Measurements from ENCODE around the gene TBC1D16. TPM values are rescaled to one million over a fixed set of nuclear protein-coding genes. Genes with fewer than 3 reads are reported as not detected.

TBC1D16 gene
- total RNA-seq, 1 donor from 2014 or later: 197 TPM

GRCh38 chr17:79944251-79944812 is 91.3 kb downstream of the TBC1D16 start:
- H3K4me3 Mint-ChIP-seq (ENCODE audit: unreplicated experiment): no peak overlapping the region
- DNase-seq: peak; percentile 16
- H3K4me1 Mint-ChIP-seq (ENCODE audit: low read depth, unreplicated experiment): peaks cover 9% of the 10 kb centered on the region
- peaks cover 7% of the 10 kb centered on the region for H3K9me3 Mint-ChIP-seq (ENCODE audit: unreplicated experiment)
- H3K27ac Mint-ChIP-seq (ENCODE audit: unreplicated experiment): peak overlapping the region; percentile 55
- TF ChIP-seq CTCF (IDR thresholded peaks at IDR 0.05; ENCODE audit: partially characterized antibody, unreplicated experiment): no peak
- H3K27me3 Mint-ChIP-seq (ENCODE audit: unreplicated experiment): peaks cover 19% of the 10 kb centered on the region
- H3K36me3 Mint-ChIP-seq (ENCODE audit: unreplicated experiment): peaks cover 5% of the 10 kb centered on the region

GRCh38 chr17:79943347-79944241 is 92.1 kb downstream of the TBC1D16 start:
- Mint-ChIP-seq H3K4me3 (ENCODE audit: unreplicated experiment) (peak overlapping the region; percentile 42), H3K4me1 (ENCODE audit: low read depth, unreplicated experiment) (peaks cover 9% of the 10 kb centered on the region), H3K27me3 (ENCODE audit: unreplicated experiment) (peaks cover 19% of the 10 kb centered on the region), H3K27ac (ENCODE audit: unreplicated experiment) (no peak overlapping the region), H3K9me3 (ENCODE audit: unreplicated experiment) (peaks cover 7% of the 10 kb centered on the region), H3K36me3 (ENCODE audit: unreplicated experiment) (peaks cover 5% of the 10 kb centered on the region)
- no peak for TF ChIP-seq CTCF (IDR thresholded peaks at IDR 0.05; ENCODE audit: partially characterized antibody, unreplicated experiment)
- no peak for DNase-seq

GRCh38 chr17:79942591-79943346 is 92.9 kb downstream of the TBC1D16 start:
- peaks cover 14% of the 10 kb centered on the region for H3K4me1 Mint-ChIP-seq (ENCODE audit: low read depth, unreplicated experiment)
- H3K9me3 Mint-ChIP-seq (ENCODE audit: unreplicated experiment): peaks cover 10% of the 10 kb centered on the region
- peaks cover 5% of the 10 kb centered on the region for H3K36me3 Mint-ChIP-seq (ENCODE audit: unreplicated experiment)
- DNase-seq: no peak
- peaks cover 23% of the 10 kb centered on the region for H3K27me3 Mint-ChIP-seq (ENCODE audit: unreplicated experiment)
- no peak overlapping the region for H3K27ac Mint-ChIP-seq (ENCODE audit: unreplicated experiment)
- no peak overlapping the region for H3K4me3 Mint-ChIP-seq (ENCODE audit: unreplicated experiment)
- no peak for TF ChIP-seq CTCF (IDR thresholded peaks at IDR 0.05; ENCODE audit: partially characterized antibody, unreplicated experiment)

GRCh38 chr17:79942011-79942405 is 93.7 kb downstream of the TBC1D16 start:
- TF ChIP-seq CTCF (IDR thresholded peaks at IDR 0.05; ENCODE audit: partially characterized antibody, unreplicated experiment): no peak
- Mint-ChIP-seq H3K9me3 (ENCODE audit: unreplicated experiment) (peaks cover 12% of the 10 kb centered on the region), H3K36me3 (ENCODE audit: unreplicated experiment) (peaks cover 5% of the 10 kb centered on the region), H3K4me3 (ENCODE audit: unreplicated experiment) (no peak overlapping the region), H3K27ac (ENCODE audit: unreplicated experiment) (no peak overlapping the region), H3K4me1 (ENCODE audit: low read depth, unreplicated experiment) (peaks cover 19% of the 10 kb centered on the region), H3K27me3 (ENCODE audit: unreplicated experiment) (peaks cover 27% of the 10 kb centered on the region)
- peak; percentile 21 for DNase-seq

All from glutamatergic neuron (in vitro differentiated cells).